H9 (cell line): ENCODE results near the gene FGF21. TPM values are rescaled to one million over a fixed set of nuclear protein-coding genes. Genes with fewer than 3 reads are reported as not detected.

Experiments
- DNase-seq: peaks from one replicate; pipeline ENCODE4 v3.0.0-alpha.2; 2017
- H2AFZ ChIP-seq: one replicate; pipeline ENCODE4 v1.6.1; 2013; ENCODE audit warnings: mild to moderate bottlenecking, low read length, control low read depth, moderate library complexity
- H2AK5ac ChIP-seq: 2 replicates; pipeline ENCODE4 v1.6.1; 2013; ENCODE audit warnings: low read length, control low read depth, mixed read lengths; ENCODE audit not compliant: insufficient read length
- H2BK120ac ChIP-seq: one replicate; pipeline ENCODE4 v1.6.1; 2013; ENCODE audit warnings: low read depth, mild to moderate bottlenecking, low read length, control low read depth, inconsistent platforms; ENCODE audit not compliant: poor library complexity, severe bottlenecking
- H2BK12ac ChIP-seq: 2 replicates; pipeline ENCODE4 v1.6.1; 2013; ENCODE audit warnings: low read length, control low read depth, mixed read lengths, low read depth; ENCODE audit not compliant: insufficient read length
- H2BK15ac ChIP-seq: 2 replicates; pipeline ENCODE4 v1.6.1; 2013; ENCODE audit warnings: low read depth, low read length, control low read depth
- H2BK20ac ChIP-seq: one replicate; pipeline ENCODE4 v1.6.1; 2013; ENCODE audit warnings: low read depth, mild to moderate bottlenecking, low read length, control low read depth, inconsistent platforms; ENCODE audit not compliant: poor library complexity, severe bottlenecking
- H2BK5ac ChIP-seq: 2 replicates; pipeline ENCODE4 v1.6.1; 2013; ENCODE audit warnings: low read length, control low read depth, mixed read lengths; ENCODE audit not compliant: insufficient read length
- H3K14ac ChIP-seq: 2 replicates; pipeline ENCODE4 v1.6.1; 2013; ENCODE audit warnings: low read length, control low read depth; ENCODE audit not compliant: insufficient read depth
- H3K18ac ChIP-seq: 2 replicates; pipeline ENCODE4 v1.6.1; 2013; ENCODE audit warnings: low read depth, mild to moderate bottlenecking, mixed read lengths, low read length, control low read depth; ENCODE audit not compliant: insufficient read length
- H3K23ac ChIP-seq: 2 replicates; pipeline ENCODE4 v1.6.1; 2013; ENCODE audit warnings: low read length, control low read depth, mixed read lengths, low read depth; ENCODE audit not compliant: insufficient read length
- H3K23me2 ChIP-seq: 2 replicates; pipeline ENCODE4 v1.6.1; 2013; ENCODE audit warnings: low read depth, mild to moderate bottlenecking, mixed read lengths, low read length, control low read depth; ENCODE audit not compliant: insufficient read length, poor library complexity, severe bottlenecking
- H3K27ac ChIP-seq: 2 replicates; pipeline ENCODE4 v1.5.1; 2013; ENCODE audit warnings: low read length, control low read depth, mixed read lengths, low read depth; ENCODE audit not compliant: insufficient read length
- H3K27me3 ChIP-seq: 2 replicates; pipeline ENCODE4 v1.6.1; 2013; ENCODE audit warnings: low read length, control low read depth, inconsistent platforms; ENCODE audit not compliant: insufficient read depth
- H3K4ac ChIP-seq: 2 replicates; pipeline ENCODE4 v1.6.1; 2013; ENCODE audit warnings: low read depth, mild to moderate bottlenecking, control low read depth, inconsistent platforms, low read length, moderate library complexity
- H3K4me1 ChIP-seq: 2 replicates; pipeline ENCODE4 v1.6.1; 2013; ENCODE audit warnings: low read length, control low read depth, inconsistent platforms; ENCODE audit not compliant: insufficient read depth
- H3K4me2 ChIP-seq: 2 replicates; pipeline ENCODE4 v1.6.1; 2013; ENCODE audit warnings: low read length, control low read depth, mixed read lengths; ENCODE audit not compliant: insufficient read length, insufficient read depth
- H3K56ac ChIP-seq: 2 replicates; pipeline ENCODE4 v1.6.1; 2013; ENCODE audit warnings: low read depth, mild to moderate bottlenecking, mixed read lengths, low read length, control low read depth; ENCODE audit not compliant: insufficient read length
- H3K79me1 ChIP-seq: 2 replicates; pipeline ENCODE4 v1.6.1; 2013; ENCODE audit warnings: low read depth, mild to moderate bottlenecking, moderate library complexity, low read length, control low read depth, inconsistent platforms; ENCODE audit not compliant: insufficient read depth, poor library complexity, severe bottlenecking
- H3K79me2 ChIP-seq: 2 replicates; pipeline ENCODE4 v1.6.1; 2013; ENCODE audit warnings: low read length, control low read depth, inconsistent platforms; ENCODE audit not compliant: insufficient read depth
- H3K9ac ChIP-seq: 2 replicates; pipeline ENCODE4 v1.6.1; 2013; ENCODE audit warnings: low read length, control low read depth, mixed read lengths; ENCODE audit not compliant: insufficient read length; ENCODE audit errors: extremely low read depth
- H3K9me3 ChIP-seq: one replicate; pipeline ENCODE4 v1.6.1; 2013; ENCODE audit warnings: low read depth, low read length, inconsistent platforms; ENCODE audit not compliant: control insufficient read depth
- H3T11ph ChIP-seq: one replicate; pipeline ENCODE4 v1.6.1; 2013; ENCODE audit warnings: mild to moderate bottlenecking, low read length, control low read depth, inconsistent platforms
- H4K20me1 ChIP-seq: one replicate; pipeline ENCODE4 v1.6.1; 2013; ENCODE audit not compliant: control insufficient read depth, insufficient read length, insufficient read depth
- H4K5ac ChIP-seq: 2 replicates; pipeline ENCODE4 v1.6.1; 2013; ENCODE audit warnings: low read depth, mild to moderate bottlenecking, mixed read lengths, low read length, control low read depth; ENCODE audit not compliant: insufficient read length
- H4K8ac ChIP-seq: replicated peaks from 2 replicates; pipeline ENCODE4 v1.6.1; 2013; ENCODE audit warnings: low read length, control low read depth, mixed read lengths, low read depth; ENCODE audit not compliant: insufficient read length
- H4K91ac ChIP-seq: 2 replicates; pipeline ENCODE4 v1.6.1; 2013; ENCODE audit warnings: low read depth, mild to moderate bottlenecking, moderate library complexity, mixed read lengths, low read length, control low read depth; ENCODE audit not compliant: insufficient read length
- H3K27ac Mint-ChIP-seq, 3 experiments: 2 replicates in 2 of 3; 3 replicates in 1 of 3; pipeline ENCODE4 v1.8.0; 2020 to 2021; ENCODE audit warnings: mixed read lengths in 3 of 3, mild to moderate bottlenecking in 1 of 3, moderate library complexity in 1 of 3
- H3K27me3 Mint-ChIP-seq: 2 replicates; pipeline ENCODE4 v1.8.0; 2021; ENCODE audit warnings: low read depth, mild to moderate bottlenecking, moderate library complexity, mixed read lengths
- H3K36me3 Mint-ChIP-seq, 3 experiments: 2 replicates in 2 of 3; 3 replicates in 1 of 3; pipeline ENCODE4 v1.8.0; 2020 to 2021; ENCODE audit warnings: low read depth in 3 of 3, mixed read lengths in 3 of 3; ENCODE audit not compliant: insufficient read depth in 1 of 3
- H3K4me1 Mint-ChIP-seq, 2 experiments: 2 replicates each; pipeline ENCODE4 v1.8.0; 2020; ENCODE audit warnings: mixed read lengths in 2 of 2
- H3K4me3 Mint-ChIP-seq, 2 experiments: 2 replicates in 1 of 2; 3 replicates in 1 of 2; pipeline ENCODE4 v1.8.0; 2020 to 2021; ENCODE audit warnings: mild to moderate bottlenecking in 2 of 2, mixed read lengths in 2 of 2, moderate library complexity in 1 of 2
- H3K9me3 Mint-ChIP-seq, 2 experiments: 2 replicates in 1 of 2; 3 replicates in 1 of 2; pipeline ENCODE4 v1.8.0; 2020; ENCODE audit warnings: mild to moderate bottlenecking in 2 of 2, mixed read lengths in 2 of 2, moderate library complexity in 1 of 2
- WGBS: extraction: QIAGEN DNeasy Blood & Tissue Kit; methylation state at CpG from one replicate; pipeline ENCODE4 v1.1.7; 2013; ENCODE audit warnings: missing lambda C conversion rate, low lambda C conversion rate, mixed read lengths; ENCODE audit not compliant: insufficient read length; ENCODE audit errors: extremely low coverage; 5-methylcytosine and 5-hydroxymethylcytosine counted together
- total RNA-seq: library from RNA; stranded (reverse); gene quantifications from 2 replicates; pipeline ENCODE4 v1.2.1, GENCODE V29; 2021
- TF ChIP-seq, protein P1 (sequence below): fragments of 200-600 bp; sonication (generic); conservative IDR thresholded peaks from 3 replicates; pipeline ENCODE4 v1.8.0; 2021; ENCODE audit warnings: antibody characterized with exemption, mild to moderate bottlenecking

The FGF21 gene
- total RNA-seq, 1 experiment from 2014 or later = 0.90 TPM

- H3K9ac ChIP-seq = no peak overlapping the region
- WGBS = no CpG with 5 or more reads among the region's 26 CpGs
- no peak overlapping the region for H3T11ph ChIP-seq
- no peak overlapping the region for H3K23ac ChIP-seq
- H3K18ac ChIP-seq = no peak overlapping the region
- H3K4me1 ChIP-seq = no peaks in the 10 kb centered on the region; the same call in 1 of the 2 replicates
- TF ChIP-seq, protein P1, sequence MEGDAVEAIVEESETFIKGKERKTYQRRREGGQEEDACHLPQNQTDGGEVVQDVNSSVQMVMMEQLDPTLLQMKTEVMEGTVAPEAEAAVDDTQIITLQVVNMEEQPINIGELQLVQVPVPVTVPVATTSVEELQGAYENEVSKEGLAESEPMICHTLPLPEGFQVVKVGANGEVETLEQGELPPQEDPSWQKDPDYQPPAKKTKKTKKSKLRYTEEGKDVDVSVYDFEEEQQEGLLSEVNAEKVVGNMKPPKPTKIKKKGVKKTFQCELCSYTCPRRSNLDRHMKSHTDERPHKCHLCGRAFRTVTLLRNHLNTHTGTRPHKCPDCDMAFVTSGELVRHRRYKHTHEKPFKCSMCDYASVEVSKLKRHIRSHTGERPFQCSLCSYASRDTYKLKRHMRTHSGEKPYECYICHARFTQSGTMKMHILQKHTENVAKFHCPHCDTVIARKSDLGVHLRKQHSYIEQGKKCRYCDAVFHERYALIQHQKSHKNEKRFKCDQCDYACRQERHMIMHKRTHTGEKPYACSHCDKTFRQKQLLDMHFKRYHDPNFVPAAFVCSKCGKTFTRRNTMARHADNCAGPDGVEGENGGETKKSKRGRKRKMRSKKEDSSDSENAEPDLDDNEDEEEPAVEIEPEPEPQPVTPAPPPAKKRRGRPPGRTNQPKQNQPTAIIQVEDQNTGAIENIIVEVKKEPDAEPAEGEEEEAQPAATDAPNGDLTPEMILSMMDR = no peak
- H4K8ac ChIP-seq = no peak overlapping the region
- H3K4me3 Mint-ChIP-seq = peak overlapping the region; percentile 73 to 77
- H3K4me2 ChIP-seq = peak overlapping the region; percentile 58
- H3K27me3 ChIP-seq = no peaks in the 10 kb centered on the region
- no peak overlapping the region for H2BK120ac ChIP-seq
- no peak overlapping the region for H2BK20ac ChIP-seq
- no peak overlapping the region for H2BK12ac ChIP-seq
- H3K79me2 ChIP-seq = no peaks in the 10 kb centered on the region
- peaks cover 5 to 6% of the 10 kb centered on the region in 2 experiments; a peak in 4 of 5 replicates for H3K9me3 Mint-ChIP-seq
- H3K14ac ChIP-seq = no peak overlapping the region
- no peak overlapping the region for H4K5ac ChIP-seq
- H3K36me3 Mint-ChIP-seq = peaks cover 8% of the 10 kb centered on the region in 3 experiments; a peak in 6 of 7 replicates
- no peak overlapping the region for H3K56ac ChIP-seq
- no peak overlapping the region for H2AFZ ChIP-seq
- H2AK5ac ChIP-seq = no peak overlapping the region
- H2BK5ac ChIP-seq = no peak overlapping the region
- H3K23me2 ChIP-seq = peaks cover 8% of the 10 kb centered on the region
- no peak overlapping the region for H2BK15ac ChIP-seq
- DNase-seq = no peak
- no peaks in the 10 kb centered on the region for H3K9me3 ChIP-seq
- peaks cover 33 to 49% of the 10 kb centered on the region in 2 experiments for H3K4me1 Mint-ChIP-seq
- no peaks in the 10 kb centered on the region for H4K20me1 ChIP-seq
- peak overlapping the region; percentile 59 to 90 (median 69); a peak in 4 of 7 replicates for H3K27ac Mint-ChIP-seq
- no peaks in the 10 kb centered on the region for H3K79me1 ChIP-seq
- peaks cover 2% of the 10 kb centered on the region; the same call in 1 of the 2 replicates for H3K27me3 Mint-ChIP-seq
- H3K27ac ChIP-seq = no peak overlapping the region
- H4K91ac ChIP-seq = no peak overlapping the region
- H3K4ac ChIP-seq = no peak overlapping the region
These were observed 40.3 kb upstream of the FGF21 start for GRCh38 chr19:48714759-48715675.
